HepG2 (cell line): Measurements from ENCODE around the gene DTNB. TPM values are rescaled to one million over a fixed set of nuclear protein-coding genes. Genes with fewer than 3 reads are reported as not detected.
A peak's percentile ranks its signal among the peaks of the same experiment; 100 is the strongest.

ENCODE experiments used
- ARNT2 ChIP-seq: sonication (generic); formaldehyde crosslinking; IDR thresholded peaks from 2 replicates; pipeline ENCODE4 v1.8.0; 2022; ENCODE audit warnings: mild to moderate bottlenecking, low read depth, missing genetic modification reagents, moderate library complexity
- CSRNP2 ChIP-seq: sonication (generic); formaldehyde crosslinking; conservative IDR thresholded peaks from 2 replicates; pipeline ENCODE4 v1.8.0; 2022; ENCODE audit warnings: low read depth, missing genetic modification reagents
- ESRRA ChIP-seq: sonication (generic); formaldehyde crosslinking; IDR thresholded peaks from 2 replicates; pipeline ENCODE4 v1.5.1; 2020; ENCODE audit warnings: mild to moderate bottlenecking, low read depth, missing genetic modification reagents
- HNRNPL ChIP-seq: fragments of 200-400 bp; formaldehyde crosslinking; IDR thresholded peaks from 2 replicates; pipeline ENCODE4 v1.6.1; 2017; ENCODE audit warnings: mild to moderate bottlenecking, low read depth, low read length
- HNRNPLL ChIP-seq: fragments of 200-400 bp; formaldehyde crosslinking; IDR thresholded peaks from 2 replicates; pipeline ENCODE4 v1.6.1; 2017; ENCODE audit warnings: mild to moderate bottlenecking, low read depth, low read length; ENCODE audit not compliant: poor library complexity, severe bottlenecking
- KMT2A ChIP-seq: sonication (generic); formaldehyde crosslinking; IDR thresholded peaks from 2 replicates; pipeline ENCODE4 v1.4.0; 2020; ENCODE audit warnings: missing genetic modification reagents
- MLLT10 ChIP-seq: sonication (generic); formaldehyde crosslinking; IDR thresholded peaks from 2 replicates; pipeline ENCODE4 v1.4.0; 2020; ENCODE audit warnings: missing genetic modification reagents
- POGZ ChIP-seq: sonication (generic); formaldehyde crosslinking; IDR thresholded peaks from 2 replicates; pipeline ENCODE4 v1.4.0; 2020; ENCODE audit warnings: mild to moderate bottlenecking, missing genetic modification reagents
- SIX1 ChIP-seq: sonication (generic); formaldehyde crosslinking; IDR thresholded peaks from 2 replicates; pipeline ENCODE4 v1.4.0; 2020; ENCODE audit warnings: missing genetic modification reagents, borderline replicate concordance
- SMAD1 ChIP-seq: sonication (generic); formaldehyde crosslinking; IDR thresholded peaks from 2 replicates; pipeline ENCODE4 v1.4.0; 2020; ENCODE audit warnings: missing genetic modification reagents, low read depth, mild to moderate bottlenecking, borderline replicate concordance
- SNAI1 ChIP-seq: sonication (generic); formaldehyde crosslinking; IDR thresholded peaks from 2 replicates; pipeline ENCODE4 v1.5.0; 2020; ENCODE audit warnings: mild to moderate bottlenecking, missing genetic modification reagents, borderline replicate concordance
- SOX5 ChIP-seq: IDR thresholded peaks from 2 replicates; pipeline ENCODE4 v1.6.1; 2016; ENCODE audit warnings: borderline replicate concordance
- STAT5B ChIP-seq: sonication (generic); formaldehyde crosslinking; IDR thresholded peaks from 2 replicates; pipeline ENCODE4 v1.4.0; 2020; ENCODE audit warnings: missing genetic modification reagents
- TMF1 ChIP-seq: sonication (generic); formaldehyde crosslinking; IDR thresholded peaks from 2 replicates; pipeline ENCODE4 v1.8.1; 2022; ENCODE audit warnings: low read depth, missing genetic modification reagents
- ZFX ChIP-seq: sonication (generic); formaldehyde crosslinking; IDR thresholded peaks from 2 replicates; pipeline ENCODE4 v1.4.0; 2020; ENCODE audit warnings: mild to moderate bottlenecking, low read depth, missing genetic modification reagents, moderate library complexity
- ZNF180 ChIP-seq: sonication (generic); formaldehyde crosslinking; IDR thresholded peaks from 2 replicates; pipeline ENCODE4 v1.4.0; 2020; ENCODE audit warnings: low read depth, missing genetic modification reagents, borderline replicate concordance
- ZNF441 ChIP-seq: sonication (generic); formaldehyde crosslinking; IDR thresholded peaks from 2 replicates; pipeline ENCODE4 v1.7.0; 2021; ENCODE audit warnings: missing genetic modification reagents, borderline replicate concordance
- ZNF670 ChIP-seq: sonication (generic); formaldehyde crosslinking; IDR thresholded peaks from 2 replicates; pipeline ENCODE4 v1.8.0; 2022; ENCODE audit warnings: mild to moderate bottlenecking, missing genetic modification reagents, borderline replicate concordance
- ZNF678 ChIP-seq: sonication (generic); formaldehyde crosslinking; IDR thresholded peaks from 2 replicates; pipeline ENCODE4 v1.4.0; 2020; ENCODE audit warnings: mild to moderate bottlenecking, missing genetic modification reagents
- ZNF709 ChIP-seq: sonication (generic); formaldehyde crosslinking; IDR thresholded peaks from 2 replicates; pipeline ENCODE4 v1.5.0; 2020; ENCODE audit warnings: mild to moderate bottlenecking, missing genetic modification reagents
- ZNF766 ChIP-seq: sonication (generic); formaldehyde crosslinking; IDR thresholded peaks from 2 replicates; pipeline ENCODE4 v1.5.0; 2020; ENCODE audit warnings: missing genetic modification reagents, borderline replicate concordance
- ZNF772 ChIP-seq: sonication (generic); formaldehyde crosslinking; IDR thresholded peaks from 2 replicates; pipeline ENCODE4 v1.5.0; 2020; ENCODE audit warnings: mild to moderate bottlenecking, missing genetic modification reagents
- polyA plus RNA-seq, 8 experiments: library from polyadenylated mRNA; depleted of rRNA in 3 of 8; stranded (reverse) in 7 of 8; unstranded in 1 of 8; fragments of >200 nt; fragmentation: Illumina TruSeq in 4 of 8; extraction: Trizol in 4 of 8; gene quantifications; 2 replicates each; pipeline versions ENCODE4 v1.2.1 to v1.2.3, GENCODE V29; 2011 to 2016; ENCODE audit warnings: low read depth in 4 of 8, missing spikeins in 1 of 8, mixed read lengths in 1 of 8; ENCODE audit not compliant: insufficient read depth in 1 of 8
- total RNA-seq, 5 experiments: library from RNA; depleted of rRNA; stranded (reverse); fragments of >200 nt; fragmentation: Illumina TruSeq; extraction: Trizol; gene quantifications; 2 replicates each; pipeline ENCODE4 v1.2.3, GENCODE V29; 2016; ENCODE audit warnings: low read depth in 1 of 5
- TF ChIP-seq, protein P1 (sequence below): sonication (generic); formaldehyde crosslinking; IDR thresholded peaks from 2 replicates; pipeline ENCODE4 v1.5.0; 2020; ENCODE audit warnings: mild to moderate bottlenecking, missing genetic modification reagents, borderline replicate concordance
- TF ChIP-seq, protein P2 (sequence below): sonication (generic); formaldehyde crosslinking; conservative IDR thresholded peaks from 2 replicates; pipeline ENCODE4 v1.5.0; 2020; ENCODE audit warnings: missing genetic modification reagents
- TF ChIP-seq, protein P3 (sequence below): sonication (generic); formaldehyde crosslinking; IDR thresholded peaks from 2 replicates; pipeline ENCODE4 v1.4.0; 2020; ENCODE audit warnings: mild to moderate bottlenecking, missing genetic modification reagents

Gene DTNB
- total and polyA plus RNA-seq, 2 of the 13 experiments (the other 11 are each of a cell fraction or from before 2014, with no cell fraction given): 14.4 to 23.9 TPM

DNA sequence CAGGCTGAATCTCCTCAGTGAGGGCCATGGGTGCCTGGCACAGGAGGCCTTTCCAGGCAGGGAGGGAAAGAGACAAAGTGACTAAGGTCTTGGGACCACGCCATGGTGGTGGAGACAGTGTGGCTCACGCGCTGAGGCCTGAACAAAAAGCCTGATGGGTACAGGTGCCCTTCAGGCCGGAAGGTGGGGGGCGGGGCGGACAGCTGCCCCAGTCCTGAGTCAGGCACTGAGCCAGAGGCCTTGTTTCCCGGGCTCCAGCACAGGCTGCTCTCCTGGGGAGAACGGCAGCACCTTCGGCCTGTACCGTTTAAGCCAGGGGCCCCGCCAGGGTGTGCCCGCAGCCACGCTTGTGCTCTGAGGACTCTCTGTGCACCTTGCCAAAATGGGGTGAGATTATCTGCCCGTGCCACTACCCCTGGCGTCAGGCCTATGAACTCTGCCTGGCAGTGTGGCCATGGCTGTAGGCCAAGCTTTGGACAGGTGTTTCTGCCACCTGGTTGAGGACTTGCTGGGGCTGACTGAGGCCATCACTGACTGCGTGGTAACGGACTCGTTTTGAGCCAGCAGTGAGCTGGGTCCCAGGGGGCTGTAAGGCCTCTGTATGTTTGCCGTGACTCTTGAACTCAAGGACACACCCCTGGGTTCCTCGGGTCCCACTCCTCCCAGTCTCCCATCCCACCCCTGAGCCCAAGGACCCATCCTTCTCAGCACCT, 300.0 kb downstream of the DTNB start (continued):
- no peak for TF ChIP-seq CSRNP2 (CRISPR knock-in tag)
- TF ChIP-seq, protein P1, sequence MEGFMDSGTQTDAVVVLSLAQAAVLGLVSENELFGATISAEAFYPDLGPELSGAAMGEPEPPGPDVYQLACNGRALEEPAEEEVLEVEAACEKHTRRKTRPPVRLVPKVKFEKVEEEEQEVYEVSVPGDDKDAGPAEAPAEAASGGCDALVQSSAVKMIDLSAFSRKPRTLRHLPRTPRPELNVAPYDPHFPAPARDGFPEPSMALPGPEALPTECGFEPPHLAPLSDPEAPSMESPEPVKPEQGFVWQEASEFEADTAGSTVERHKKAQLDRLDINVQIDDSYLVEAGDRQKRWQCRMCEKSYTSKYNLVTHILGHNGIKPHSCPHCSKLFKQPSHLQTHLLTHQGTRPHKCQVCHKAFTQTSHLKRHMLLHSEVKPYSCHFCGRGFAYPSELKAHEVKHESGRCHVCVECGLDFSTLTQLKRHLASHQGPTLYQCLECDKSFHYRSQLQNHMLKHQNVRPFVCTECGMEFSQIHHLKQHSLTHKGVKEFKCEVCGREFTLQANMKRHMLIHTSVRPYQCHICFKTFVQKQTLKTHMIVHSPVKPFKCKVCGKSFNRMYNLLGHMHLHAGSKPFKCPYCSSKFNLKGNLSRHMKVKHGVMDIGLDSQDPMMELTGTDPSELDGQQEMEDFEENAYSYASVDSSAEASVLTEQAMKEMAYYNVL: no peak
- peak; percentile 71; the same call in 1 of the 2 replicates for TF ChIP-seq HNRNPL
- TF ChIP-seq ZNF772 (CRISPR knock-in tag): 0 out of 2 replicates have a peak, but pooled peaks have one; percentile 47
- no peak for TF ChIP-seq ZNF441 (CRISPR knock-in tag)
- no peak for TF ChIP-seq ZNF709 (CRISPR knock-in tag)
- no peak for TF ChIP-seq STAT5B (CRISPR knock-in tag)
- TF ChIP-seq SNAI1 (CRISPR knock-in tag): no peak
- TF ChIP-seq, protein P2, sequence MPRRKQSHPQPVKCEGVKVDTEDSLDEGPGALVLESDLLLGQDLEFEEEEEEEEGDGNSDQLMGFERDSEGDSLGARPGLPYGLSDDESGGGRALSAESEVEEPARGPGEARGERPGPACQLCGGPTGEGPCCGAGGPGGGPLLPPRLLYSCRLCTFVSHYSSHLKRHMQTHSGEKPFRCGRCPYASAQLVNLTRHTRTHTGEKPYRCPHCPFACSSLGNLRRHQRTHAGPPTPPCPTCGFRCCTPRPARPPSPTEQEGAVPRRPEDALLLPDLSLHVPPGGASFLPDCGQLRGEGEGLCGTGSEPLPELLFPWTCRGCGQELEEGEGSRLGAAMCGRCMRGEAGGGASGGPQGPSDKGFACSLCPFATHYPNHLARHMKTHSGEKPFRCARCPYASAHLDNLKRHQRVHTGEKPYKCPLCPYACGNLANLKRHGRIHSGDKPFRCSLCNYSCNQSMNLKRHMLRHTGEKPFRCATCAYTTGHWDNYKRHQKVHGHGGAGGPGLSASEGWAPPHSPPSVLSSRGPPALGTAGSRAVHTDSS (CRISPR knock-in tag): no peak
- no peak for TF ChIP-seq ZNF670 (CRISPR knock-in tag)
- TF ChIP-seq, protein P3, sequence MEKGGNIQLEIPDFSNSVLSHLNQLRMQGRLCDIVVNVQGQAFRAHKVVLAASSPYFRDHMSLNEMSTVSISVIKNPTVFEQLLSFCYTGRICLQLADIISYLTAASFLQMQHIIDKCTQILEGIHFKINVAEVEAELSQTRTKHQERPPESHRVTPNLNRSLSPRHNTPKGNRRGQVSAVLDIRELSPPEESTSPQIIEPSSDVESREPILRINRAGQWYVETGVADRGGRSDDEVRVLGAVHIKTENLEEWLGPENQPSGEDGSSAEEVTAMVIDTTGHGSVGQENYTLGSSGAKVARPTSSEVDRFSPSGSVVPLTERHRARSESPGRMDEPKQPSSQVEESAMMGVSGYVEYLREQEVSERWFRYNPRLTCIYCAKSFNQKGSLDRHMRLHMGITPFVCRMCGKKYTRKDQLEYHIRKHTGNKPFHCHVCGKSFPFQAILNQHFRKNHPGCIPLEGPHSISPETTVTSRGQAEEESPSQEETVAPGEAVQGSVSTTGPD (CRISPR knock-in tag): no peak
- no peak for TF ChIP-seq POGZ
- no peak for TF ChIP-seq ARNT2 (CRISPR knock-in tag)
- no peak for TF ChIP-seq SIX1 (CRISPR knock-in tag)
- no peak for TF ChIP-seq ZNF766
- TF ChIP-seq HNRNPLL: peak; percentile 30
- no peak for TF ChIP-seq ESRRA
- no peak for TF ChIP-seq SOX5
- TF ChIP-seq ZNF678: no peak
- TF ChIP-seq KMT2A (CRISPR knock-in tag): no peak
- TF ChIP-seq MLLT10 (CRISPR knock-in tag): no peak
- no peak for TF ChIP-seq SMAD1 (CRISPR knock-in tag)
- TF ChIP-seq ZFX (CRISPR knock-in tag): peak; percentile 67
- no peak for TF ChIP-seq TMF1 (CRISPR knock-in tag)
- no peak for TF ChIP-seq ZNF180 (CRISPR knock-in tag)
